ENCODE data around the gene GRIK4.
A peak's percentile ranks its signal among the peaks of the same experiment; 100 is the strongest.

Gene GRIK4

DNA sequence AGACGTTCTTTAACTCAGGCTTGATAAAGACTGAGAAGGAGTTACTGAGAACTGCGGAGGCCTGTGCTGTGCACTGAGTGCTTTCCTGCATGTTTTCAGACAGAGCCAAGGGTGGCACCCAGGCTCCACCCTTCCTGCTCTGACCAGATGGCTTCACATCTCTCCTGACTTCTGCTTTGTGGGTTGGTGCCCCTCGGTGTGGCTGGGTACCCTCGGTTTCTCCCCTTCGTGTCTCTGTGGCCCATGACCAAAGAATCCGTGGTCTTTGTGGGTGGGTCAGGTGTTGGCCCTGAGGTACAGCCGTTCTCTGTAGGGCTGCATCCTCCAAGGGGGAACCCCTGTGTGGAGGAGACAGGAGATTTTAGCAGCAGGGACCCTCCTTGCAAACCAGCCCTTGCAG is 34.3 kb downstream of the GRIK4 start:
- TF ChIP-seq FOXP2 (optimal IDR thresholded peaks at IDR 0.05; ENCODE audit: borderline replicate concordance, extremely low read depth, extremely low read length, insufficient read depth) (no peak), SIN3A (IDR thresholded peaks at IDR 0.05; ENCODE audit: borderline replicate concordance, insufficient read depth, low read length) (no peak), POLR2AphosphoS5 (IDR thresholded peaks at IDR 0.05; ENCODE audit: low read depth, low read length) (no peak), REST (IDR thresholded peaks at IDR 0.05; ENCODE audit: insufficient read depth in 1 of 2, low read depth in 2 of 2, low read length in 2 of 2) (no peak), TAF1 (IDR thresholded peaks at IDR 0.05; ENCODE audit: borderline replicate concordance, insufficient read depth, low read length) (no peak)

DNA sequence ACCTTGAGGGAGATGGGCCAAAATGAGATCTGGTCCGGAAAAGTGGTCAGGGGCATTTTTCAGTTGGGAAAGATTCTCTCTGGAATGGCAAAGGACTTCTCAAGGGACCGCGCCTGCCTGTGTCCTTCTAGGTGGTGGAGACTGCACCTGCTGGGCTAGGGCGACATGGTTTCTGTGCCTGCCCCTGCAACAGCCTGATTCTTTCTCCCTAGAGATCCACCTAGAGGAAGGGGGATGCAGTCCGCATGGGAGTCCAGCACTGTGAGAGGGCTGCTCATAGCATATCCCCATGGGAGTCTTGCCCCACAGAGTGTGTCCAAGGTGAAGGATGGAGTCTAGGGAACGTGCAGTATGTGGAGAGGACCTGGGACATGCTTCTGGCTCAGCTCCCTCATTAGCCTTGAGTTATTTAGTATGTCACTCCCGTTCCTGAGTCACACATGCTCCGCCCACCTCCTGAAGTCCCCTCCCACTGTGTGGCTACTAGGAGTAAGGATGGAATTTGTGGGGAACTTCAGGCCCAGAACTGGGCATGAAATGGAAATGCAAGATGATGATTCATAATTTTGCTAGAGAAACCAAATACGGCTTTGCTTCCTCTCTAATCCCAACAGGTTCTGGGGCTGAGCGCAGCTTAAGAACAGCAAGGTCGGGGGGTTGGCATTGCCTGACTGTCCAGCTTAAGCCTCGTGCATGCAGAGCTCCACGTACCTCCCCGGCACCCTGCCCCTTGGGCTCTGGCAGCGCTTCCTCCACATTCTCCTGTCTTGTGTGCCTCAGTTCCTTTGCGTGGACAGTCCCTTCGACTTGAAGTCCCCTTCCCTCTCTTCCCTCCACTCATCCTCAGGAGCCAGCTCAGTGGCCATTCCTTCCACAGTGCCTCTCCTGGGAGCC is 35.0 kb downstream of the GRIK4 start:
- TF ChIP-seq POLR2AphosphoS5 (IDR thresholded peaks at IDR 0.05; ENCODE audit: low read depth, low read length) (no peak), FOXP2 (optimal IDR thresholded peaks at IDR 0.05; ENCODE audit: borderline replicate concordance, extremely low read depth, extremely low read length, insufficient read depth) (no peak), SIN3A (IDR thresholded peaks at IDR 0.05; ENCODE audit: borderline replicate concordance, insufficient read depth, low read length) (no peak), TAF1 (IDR thresholded peaks at IDR 0.05; ENCODE audit: borderline replicate concordance, insufficient read depth, low read length) (no peak), REST (IDR thresholded peaks at IDR 0.05; ENCODE audit: insufficient read depth in 1 of 2, low read depth in 2 of 2, low read length in 2 of 2) (no peak)

GRCh38 chr11:120547316-120547715 is 35.8 kb downstream of the GRIK4 start:
- no peak for TF ChIP-seq FOXP2 (optimal IDR thresholded peaks at IDR 0.05; ENCODE audit: borderline replicate concordance, extremely low read depth, extremely low read length, insufficient read depth)
- TF ChIP-seq POLR2AphosphoS5 (IDR thresholded peaks at IDR 0.05; ENCODE audit: low read depth, low read length), result no peak
- no peak for TF ChIP-seq SIN3A (IDR thresholded peaks at IDR 0.05; ENCODE audit: borderline replicate concordance, insufficient read depth, low read length)
- no peak for TF ChIP-seq TAF1 (IDR thresholded peaks at IDR 0.05; ENCODE audit: borderline replicate concordance, insufficient read depth, low read length)
- TF ChIP-seq REST (IDR thresholded peaks at IDR 0.05; ENCODE audit: insufficient read depth in 1 of 2, low read depth in 2 of 2, low read length in 2 of 2), result no peak

DNA sequence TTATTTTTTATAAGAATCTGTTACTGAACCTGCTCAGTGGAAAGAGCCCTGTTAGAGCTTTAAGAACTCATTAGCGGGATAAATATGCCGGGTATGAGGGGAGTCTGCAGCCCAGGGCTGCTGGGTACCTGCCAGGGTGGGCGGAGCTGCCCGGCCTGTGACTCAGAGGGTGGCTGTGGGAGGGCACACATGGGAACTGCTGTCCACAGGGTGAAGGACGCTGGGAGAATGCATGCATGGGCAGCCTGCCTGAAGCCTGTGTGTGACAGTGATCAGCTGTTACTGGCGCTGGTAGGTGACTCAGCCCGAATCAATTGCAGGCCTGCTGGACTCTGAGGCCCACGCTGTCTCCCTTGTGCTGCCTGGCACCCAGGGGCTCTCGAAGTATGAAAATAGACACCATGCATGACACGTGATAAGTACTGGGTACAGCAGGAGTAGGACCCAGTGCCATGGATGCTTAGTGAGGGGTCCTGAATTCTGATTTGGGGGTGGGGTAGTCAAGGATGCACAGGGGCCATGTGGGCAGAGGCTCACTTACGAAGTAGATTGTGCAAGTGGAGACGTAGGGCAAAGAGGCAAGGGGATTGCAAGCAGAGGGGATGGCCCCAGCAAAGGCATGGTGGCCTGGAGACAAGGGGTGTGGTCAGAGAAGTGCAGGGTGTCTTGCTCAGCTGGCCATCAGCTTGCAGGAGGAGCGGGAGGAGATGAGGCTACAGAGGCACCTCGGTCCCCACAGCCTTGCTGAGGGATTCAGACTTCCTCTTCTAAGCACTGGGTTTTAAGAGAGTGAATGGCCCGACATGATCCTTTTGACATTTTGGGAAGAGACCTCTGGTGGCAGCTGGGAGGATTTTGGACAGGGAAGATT is 36.5 kb downstream of the GRIK4 start:
- TF ChIP-seq POLR2AphosphoS5 (IDR thresholded peaks at IDR 0.05; ENCODE audit: low read depth, low read length) (no peak), FOXP2 (optimal IDR thresholded peaks at IDR 0.05; ENCODE audit: borderline replicate concordance, extremely low read depth, extremely low read length, insufficient read depth) (peak; percentile 37), REST (IDR thresholded peaks at IDR 0.05; ENCODE audit: insufficient read depth in 1 of 2, low read depth in 2 of 2, low read length in 2 of 2) (no peak), TAF1 (IDR thresholded peaks at IDR 0.05; ENCODE audit: borderline replicate concordance, insufficient read depth, low read length) (no peak), SIN3A (IDR thresholded peaks at IDR 0.05; ENCODE audit: borderline replicate concordance, insufficient read depth, low read length) (no peak)

All from PFSK-1 (cell line).